GM19035 (cell line): Measurements from ENCODE around the gene MAPKBP1.
"Not testable (repeated sequence)": the region's sequence is repeated elsewhere in the genome, so short reads cannot be mapped to it uniquely, and the experiment has no call there.

Experiments used
- ATAC-seq: cut with Tn5 transposase; IDR thresholded peaks from one replicate; pipeline ENCODE4 v1.9.1; 2021; ENCODE audit not compliant: unreplicated experiment

MAPKBP1 gene

GRCh38 chr15:41774062-41774881, at the start of gene MAPKBP1:
MAPKBP1 (plus strand) TSS chr15:41774484; CDS start chr15:41775276, 792 bp downstream.
- ATAC-seq, result peak; percentile 82

- no peak for ATAC-seq
Observed at GRCh38 chr15:41727143-41727542, 47.1 kb upstream of the MAPKBP1 start.

- not testable (repeated sequence) for ATAC-seq
Observed at GRCh38 chr15:41728061-41728460, 46.2 kb upstream of the MAPKBP1 start.

GRCh38 chr15:41730543-41730942, 43.7 kb upstream of the MAPKBP1 start:
- ATAC-seq, result no peak

GRCh38 chr15:41732483-41732882, 41.8 kb upstream of the MAPKBP1 start:
- no peak for ATAC-seq

- ATAC-seq, result no peak
Observed at GRCh38 chr15:41734079-41734478, 40.2 kb upstream of the MAPKBP1 start.

GRCh38 chr15:41735046-41735445, 39.2 kb upstream of the MAPKBP1 start:
- no peak for ATAC-seq

- ATAC-seq, result not testable (repeated sequence)
Observed at GRCh38 chr15:41735492-41735891, 38.8 kb upstream of the MAPKBP1 start.

GRCh38 chr15:41746802-41747201, 27.5 kb upstream of the MAPKBP1 start:
- no peak for ATAC-seq

GRCh38 chr15:41756198-41756597, 18.1 kb upstream of the MAPKBP1 start:
- no peak for ATAC-seq

- ATAC-seq, result no peak
Observed at GRCh38 chr15:41772720-41773331, 1.5 kb upstream of the MAPKBP1 start.

- no peak for ATAC-seq
Observed at GRCh38 chr15:41773332-41773728, 954 bp upstream of the MAPKBP1 start.

- no peak for ATAC-seq
Observed at GRCh38 chr15:41773729-41774061, 589 bp upstream of the MAPKBP1 start.

- ATAC-seq, result no peak
Observed at GRCh38 chr15:41774882-41775417, 666 bp downstream of the MAPKBP1 start.

GRCh38 chr15:41775651-41776050, 1.4 kb downstream of the MAPKBP1 start:
- ATAC-seq, result no peak

GRCh38 chr15:41777421-41777973, 3.2 kb downstream of the MAPKBP1 start:
- no peak for ATAC-seq

GRCh38 chr15:41778521-41778920, 4.2 kb downstream of the MAPKBP1 start:
- no peak for ATAC-seq

- ATAC-seq, result no peak
Observed at GRCh38 chr15:41779662-41780157, 5.4 kb downstream of the MAPKBP1 start.

GRCh38 chr15:41780266-41780665, 6.0 kb downstream of the MAPKBP1 start:
- ATAC-seq, result no peak

- no peak for ATAC-seq
Observed at GRCh38 chr15:41780727-41781126, 6.4 kb downstream of the MAPKBP1 start.

GRCh38 chr15:41782371-41783282, 8.3 kb downstream of the MAPKBP1 start:
- ATAC-seq, result no peak
